Measurements from ENCODE around the gene EPS8L2.

DNA sequence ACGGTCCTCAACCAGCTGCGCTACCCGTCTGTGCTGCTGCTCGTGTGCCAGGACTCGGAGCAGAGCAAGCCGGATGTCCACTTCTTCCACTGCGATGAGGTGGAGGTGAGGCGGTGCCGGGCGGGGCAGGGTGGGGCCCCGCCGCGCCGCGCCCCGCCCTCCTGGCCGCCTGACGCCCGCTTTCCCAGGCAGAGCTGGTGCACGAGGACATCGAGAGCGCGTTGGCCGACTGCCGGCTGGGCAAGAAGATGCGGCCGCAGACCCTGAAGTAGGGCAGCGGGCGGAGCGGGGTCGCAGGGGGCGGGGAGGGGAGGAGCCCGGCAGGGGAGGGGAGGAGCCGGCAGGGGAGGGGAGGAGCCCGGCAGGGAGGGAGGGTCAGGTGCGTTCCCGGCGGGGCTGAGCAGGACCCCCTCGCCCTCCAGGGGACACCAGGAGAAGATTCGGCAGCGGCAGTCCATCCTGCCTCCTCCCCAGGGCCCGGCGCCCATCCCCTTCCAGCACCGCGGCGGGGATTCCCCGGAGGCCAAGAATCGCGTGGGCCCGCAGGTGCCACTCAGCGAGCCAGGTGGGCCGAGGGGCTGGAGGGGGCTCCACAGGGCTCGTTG, 14.7 kb downstream of the EPS8L2 start:
- TF ChIP-seq, protein P1, sequence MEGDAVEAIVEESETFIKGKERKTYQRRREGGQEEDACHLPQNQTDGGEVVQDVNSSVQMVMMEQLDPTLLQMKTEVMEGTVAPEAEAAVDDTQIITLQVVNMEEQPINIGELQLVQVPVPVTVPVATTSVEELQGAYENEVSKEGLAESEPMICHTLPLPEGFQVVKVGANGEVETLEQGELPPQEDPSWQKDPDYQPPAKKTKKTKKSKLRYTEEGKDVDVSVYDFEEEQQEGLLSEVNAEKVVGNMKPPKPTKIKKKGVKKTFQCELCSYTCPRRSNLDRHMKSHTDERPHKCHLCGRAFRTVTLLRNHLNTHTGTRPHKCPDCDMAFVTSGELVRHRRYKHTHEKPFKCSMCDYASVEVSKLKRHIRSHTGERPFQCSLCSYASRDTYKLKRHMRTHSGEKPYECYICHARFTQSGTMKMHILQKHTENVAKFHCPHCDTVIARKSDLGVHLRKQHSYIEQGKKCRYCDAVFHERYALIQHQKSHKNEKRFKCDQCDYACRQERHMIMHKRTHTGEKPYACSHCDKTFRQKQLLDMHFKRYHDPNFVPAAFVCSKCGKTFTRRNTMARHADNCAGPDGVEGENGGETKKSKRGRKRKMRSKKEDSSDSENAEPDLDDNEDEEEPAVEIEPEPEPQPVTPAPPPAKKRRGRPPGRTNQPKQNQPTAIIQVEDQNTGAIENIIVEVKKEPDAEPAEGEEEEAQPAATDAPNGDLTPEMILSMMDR (IDR thresholded peaks at IDR 0.05; ENCODE audit: insufficient read depth, low read length): no peak
- no peak for TF ChIP-seq POLR2AphosphoS5 (IDR thresholded peaks at IDR 0.05; ENCODE audit: low read depth)

Measured in HL-60 (cell line).